ENCODE data around the gene SOX10. TPM values are rescaled to one million over a fixed set of nuclear protein-coding genes. Genes with fewer than 3 reads are reported as not detected.

The SOX10 gene
- total and polyA plus RNA-seq, 2 of the 13 experiments (the other 11 are each of a cell fraction or from before 2014, with no cell fraction given): not detected

DNA sequence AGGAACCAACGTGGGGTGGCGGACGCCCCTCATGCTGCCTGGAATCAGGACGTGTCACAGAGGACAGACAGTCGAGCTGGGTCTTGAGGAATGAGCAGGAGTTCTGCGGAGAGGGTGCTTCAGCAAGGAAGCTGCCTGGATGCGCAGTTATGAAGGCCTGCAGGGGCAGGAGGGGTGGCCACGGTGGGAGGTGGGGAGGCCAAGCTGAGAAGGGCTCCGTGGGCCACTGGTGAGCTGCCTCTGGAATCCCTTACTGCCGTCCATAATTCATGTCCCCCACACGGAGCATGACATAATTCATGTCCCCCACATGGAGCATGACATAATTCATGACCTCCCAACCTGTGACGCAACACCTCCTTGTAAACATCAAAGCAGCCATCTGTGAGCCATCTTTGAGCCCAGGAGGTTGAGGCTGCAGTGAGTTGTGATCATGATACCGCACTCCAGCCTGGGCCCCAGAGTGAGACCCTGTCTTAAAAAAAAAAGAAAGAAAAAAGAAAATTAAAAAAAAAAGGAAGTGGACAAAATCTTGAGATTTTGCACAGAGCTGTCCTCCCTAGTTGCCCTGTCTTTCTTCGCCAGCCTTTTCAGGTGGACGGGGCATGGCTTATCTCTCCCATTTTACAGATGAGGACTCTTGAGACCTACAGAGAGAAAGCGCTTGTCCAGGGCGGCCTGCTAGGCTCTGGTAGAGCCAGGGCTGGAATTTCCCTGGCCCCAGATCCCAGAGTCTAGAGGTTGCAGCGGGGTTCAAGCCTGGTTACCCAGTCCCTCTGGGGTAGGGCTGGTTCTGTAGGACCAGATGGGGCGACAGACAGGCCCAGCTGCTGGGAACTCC is 48.5 kb upstream of the SOX10 start (continued):
- TF ChIP-seq NR2F1 (CRISPR knock-in tag; IDR thresholded peaks at IDR 0.05) (peak; percentile 82 to 95), RAD21 (CRISPR knock-in tag; IDR thresholded peaks at IDR 0.05) (no peak), FOXP1 (IDR thresholded peaks at IDR 0.05) (no peak), FOXP1 (CRISPR knock-in tag; IDR thresholded peaks at IDR 0.05) (0 out of 2 replicates have a peak, but pooled peaks have one; percentile 26), ZNF121 (CRISPR knock-in tag; IDR thresholded peaks at IDR 0.05) (no peak), PITX1 (CRISPR knock-in tag; IDR thresholded peaks at IDR 0.05) (no peak), ZNF562 (CRISPR knock-in tag; IDR thresholded peaks at IDR 0.05; ENCODE audit: borderline replicate concordance) (no peak), MXI1 (IDR thresholded peaks at IDR 0.05; ENCODE audit: borderline replicate concordance, low read depth, low read length) (no peak), ZEB1 (IDR thresholded peaks at IDR 0.05; ENCODE audit: insufficient replicate concordance, low read depth) (no peak), NFRKB (IDR thresholded peaks at IDR 0.05) (no peak), ZNF331 (CRISPR knock-in tag; IDR thresholded peaks at IDR 0.05) (0 out of 2 replicates have a peak, but pooled peaks have one; percentile 38)
- TF ChIP-seq, protein P1, sequence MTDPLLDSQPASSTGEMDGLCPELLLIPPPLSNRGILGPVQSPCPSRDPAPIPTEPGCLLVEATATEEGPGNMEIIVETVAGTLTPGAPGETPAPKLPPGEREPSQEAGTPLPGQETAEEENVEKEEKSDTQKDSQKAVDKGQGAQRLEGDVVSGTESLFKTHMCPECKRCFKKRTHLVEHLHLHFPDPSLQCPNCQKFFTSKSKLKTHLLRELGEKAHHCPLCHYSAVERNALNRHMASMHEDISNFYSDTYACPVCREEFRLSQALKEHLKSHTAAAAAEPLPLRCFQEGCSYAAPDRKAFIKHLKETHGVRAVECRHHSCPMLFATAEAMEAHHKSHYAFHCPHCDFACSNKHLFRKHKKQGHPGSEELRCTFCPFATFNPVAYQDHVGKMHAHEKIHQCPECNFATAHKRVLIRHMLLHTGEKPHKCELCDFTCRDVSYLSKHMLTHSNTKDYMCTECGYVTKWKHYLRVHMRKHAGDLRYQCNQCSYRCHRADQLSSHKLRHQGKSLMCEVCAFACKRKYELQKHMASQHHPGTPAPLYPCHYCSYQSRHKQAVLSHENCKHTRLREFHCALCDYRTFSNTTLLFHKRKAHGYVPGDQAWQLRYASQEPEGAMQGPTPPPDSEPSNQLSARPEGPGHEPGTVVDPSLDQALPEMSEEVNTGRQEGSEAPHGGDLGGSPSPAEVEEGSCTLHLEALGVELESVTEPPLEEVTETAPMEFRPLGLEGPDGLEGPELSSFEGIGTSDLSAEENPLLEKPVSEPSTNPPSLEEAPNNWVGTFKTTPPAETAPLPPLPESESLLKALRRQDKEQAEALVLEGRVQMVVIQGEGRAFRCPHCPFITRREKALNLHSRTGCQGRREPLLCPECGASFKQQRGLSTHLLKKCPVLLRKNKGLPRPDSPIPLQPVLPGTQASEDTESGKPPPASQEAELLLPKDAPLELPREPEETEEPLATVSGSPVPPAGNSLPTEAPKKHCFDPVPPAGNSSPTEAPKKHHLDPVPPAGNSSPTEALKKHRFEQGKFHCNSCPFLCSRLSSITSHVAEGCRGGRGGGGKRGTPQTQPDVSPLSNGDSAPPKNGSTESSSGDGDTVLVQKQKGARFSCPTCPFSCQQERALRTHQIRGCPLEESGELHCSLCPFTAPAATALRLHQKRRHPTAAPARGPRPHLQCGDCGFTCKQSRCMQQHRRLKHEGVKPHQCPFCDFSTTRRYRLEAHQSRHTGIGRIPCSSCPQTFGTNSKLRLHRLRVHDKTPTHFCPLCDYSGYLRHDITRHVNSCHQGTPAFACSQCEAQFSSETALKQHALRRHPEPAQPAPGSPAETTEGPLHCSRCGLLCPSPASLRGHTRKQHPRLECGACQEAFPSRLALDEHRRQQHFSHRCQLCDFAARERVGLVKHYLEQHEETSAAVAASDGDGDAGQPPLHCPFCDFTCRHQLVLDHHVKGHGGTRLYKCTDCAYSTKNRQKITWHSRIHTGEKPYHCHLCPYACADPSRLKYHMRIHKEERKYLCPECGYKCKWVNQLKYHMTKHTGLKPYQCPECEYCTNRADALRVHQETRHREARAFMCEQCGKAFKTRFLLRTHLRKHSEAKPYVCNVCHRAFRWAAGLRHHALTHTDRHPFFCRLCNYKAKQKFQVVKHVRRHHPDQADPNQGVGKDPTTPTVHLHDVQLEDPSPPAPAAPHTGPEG (CRISPR knock-in tag; IDR thresholded peaks at IDR 0.05): no peak
- TF ChIP-seq, protein P2, sequence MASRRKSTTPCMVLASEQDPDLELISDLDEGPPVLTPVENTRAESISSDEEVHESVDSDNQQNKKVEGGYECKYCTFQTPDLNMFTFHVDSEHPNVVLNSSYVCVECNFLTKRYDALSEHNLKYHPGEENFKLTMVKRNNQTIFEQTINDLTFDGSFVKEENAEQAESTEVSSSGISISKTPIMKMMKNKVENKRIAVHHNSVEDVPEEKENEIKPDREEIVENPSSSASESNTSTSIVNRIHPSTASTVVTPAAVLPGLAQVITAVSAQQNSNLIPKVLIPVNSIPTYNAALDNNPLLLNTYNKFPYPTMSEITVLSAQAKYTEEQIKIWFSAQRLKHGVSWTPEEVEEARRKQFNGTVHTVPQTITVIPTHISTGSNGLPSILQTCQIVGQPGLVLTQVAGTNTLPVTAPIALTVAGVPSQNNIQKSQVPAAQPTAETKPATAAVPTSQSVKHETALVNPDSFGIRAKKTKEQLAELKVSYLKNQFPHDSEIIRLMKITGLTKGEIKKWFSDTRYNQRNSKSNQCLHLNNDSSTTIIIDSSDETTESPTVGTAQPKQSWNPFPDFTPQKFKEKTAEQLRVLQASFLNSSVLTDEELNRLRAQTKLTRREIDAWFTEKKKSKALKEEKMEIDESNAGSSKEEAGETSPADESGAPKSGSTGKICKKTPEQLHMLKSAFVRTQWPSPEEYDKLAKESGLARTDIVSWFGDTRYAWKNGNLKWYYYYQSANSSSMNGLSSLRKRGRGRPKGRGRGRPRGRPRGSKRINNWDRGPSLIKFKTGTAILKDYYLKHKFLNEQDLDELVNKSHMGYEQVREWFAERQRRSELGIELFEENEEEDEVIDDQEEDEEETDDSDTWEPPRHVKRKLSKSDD (CRISPR knock-in tag; IDR thresholded peaks at IDR 0.05; ENCODE audit: low read depth): 0 out of 2 replicates have a peak, but pooled peaks have one; percentile 37
- TF ChIP-seq, protein P3, sequence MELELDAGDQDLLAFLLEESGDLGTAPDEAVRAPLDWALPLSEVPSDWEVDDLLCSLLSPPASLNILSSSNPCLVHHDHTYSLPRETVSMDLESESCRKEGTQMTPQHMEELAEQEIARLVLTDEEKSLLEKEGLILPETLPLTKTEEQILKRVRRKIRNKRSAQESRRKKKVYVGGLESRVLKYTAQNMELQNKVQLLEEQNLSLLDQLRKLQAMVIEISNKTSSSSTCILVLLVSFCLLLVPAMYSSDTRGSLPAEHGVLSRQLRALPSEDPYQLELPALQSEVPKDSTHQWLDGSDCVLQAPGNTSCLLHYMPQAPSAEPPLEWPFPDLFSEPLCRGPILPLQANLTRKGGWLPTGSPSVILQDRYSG (CRISPR knock-in tag; IDR thresholded peaks at IDR 0.05): no peak
- TF ChIP-seq, protein P4, sequence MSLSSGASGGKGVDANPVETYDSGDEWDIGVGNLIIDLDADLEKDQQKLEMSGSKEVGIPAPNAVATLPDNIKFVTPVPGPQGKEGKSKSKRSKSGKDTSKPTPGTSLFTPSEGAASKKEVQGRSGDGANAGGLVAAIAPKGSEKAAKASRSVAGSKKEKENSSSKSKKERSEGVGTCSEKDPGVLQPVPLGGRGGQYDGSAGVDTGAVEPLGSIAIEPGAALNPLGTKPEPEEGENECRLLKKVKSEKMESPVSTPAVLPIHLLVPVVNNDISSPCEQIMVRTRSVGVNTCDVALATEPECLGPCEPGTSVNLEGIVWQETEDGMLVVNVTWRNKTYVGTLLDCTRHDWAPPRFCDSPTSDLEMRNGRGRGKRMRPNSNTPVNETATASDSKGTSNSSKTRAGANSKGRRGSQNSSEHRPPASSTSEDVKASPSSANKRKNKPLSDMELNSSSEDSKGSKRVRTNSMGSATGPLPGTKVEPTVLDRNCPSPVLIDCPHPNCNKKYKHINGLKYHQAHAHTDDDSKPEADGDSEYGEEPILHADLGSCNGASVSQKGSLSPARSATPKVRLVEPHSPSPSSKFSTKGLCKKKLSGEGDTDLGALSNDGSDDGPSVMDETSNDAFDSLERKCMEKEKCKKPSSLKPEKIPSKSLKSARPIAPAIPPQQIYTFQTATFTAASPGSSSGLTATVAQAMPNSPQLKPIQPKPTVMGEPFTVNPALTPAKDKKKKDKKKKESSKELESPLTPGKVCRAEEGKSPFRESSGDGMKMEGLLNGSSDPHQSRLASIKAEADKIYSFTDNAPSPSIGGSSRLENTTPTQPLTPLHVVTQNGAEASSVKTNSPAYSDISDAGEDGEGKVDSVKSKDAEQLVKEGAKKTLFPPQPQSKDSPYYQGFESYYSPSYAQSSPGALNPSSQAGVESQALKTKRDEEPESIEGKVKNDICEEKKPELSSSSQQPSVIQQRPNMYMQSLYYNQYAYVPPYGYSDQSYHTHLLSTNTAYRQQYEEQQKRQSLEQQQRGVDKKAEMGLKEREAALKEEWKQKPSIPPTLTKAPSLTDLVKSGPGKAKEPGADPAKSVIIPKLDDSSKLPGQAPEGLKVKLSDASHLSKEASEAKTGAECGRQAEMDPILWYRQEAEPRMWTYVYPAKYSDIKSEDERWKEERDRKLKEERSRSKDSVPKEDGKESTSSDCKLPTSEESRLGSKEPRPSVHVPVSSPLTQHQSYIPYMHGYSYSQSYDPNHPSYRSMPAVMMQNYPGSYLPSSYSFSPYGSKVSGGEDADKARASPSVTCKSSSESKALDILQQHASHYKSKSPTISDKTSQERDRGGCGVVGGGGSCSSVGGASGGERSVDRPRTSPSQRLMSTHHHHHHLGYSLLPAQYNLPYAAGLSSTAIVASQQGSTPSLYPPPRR (CRISPR knock-in tag; IDR thresholded peaks at IDR 0.05; ENCODE audit: borderline replicate concordance): no peak

All from HepG2 (cell line).